Epidermal melanocyte (primary cell): ENCODE measurements around the gene CACNG1.

Source experiments
- DNase-seq: peaks from one replicate; pipeline ENCODE4 v3.0.0; 2011; ENCODE audit warnings: low spot score; ENCODE audit not compliant: insufficient read length

The CACNG1 gene, protein sequence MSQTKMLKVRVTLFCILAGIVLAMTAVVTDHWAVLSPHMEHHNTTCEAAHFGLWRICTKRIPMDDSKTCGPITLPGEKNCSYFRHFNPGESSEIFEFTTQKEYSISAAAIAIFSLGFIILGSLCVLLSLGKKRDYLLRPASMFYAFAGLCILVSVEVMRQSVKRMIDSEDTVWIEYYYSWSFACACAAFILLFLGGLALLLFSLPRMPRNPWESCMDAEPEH

GRCh38 chr17:67044016-67044772 lies at the start of gene CACNG1:
Gene CACNG1, plus strand, starts transcription at chr17:67044554. Its CDS starts 107 bp downstream, at chr17:67044661.
- DNase-seq = no peak

DNA sequence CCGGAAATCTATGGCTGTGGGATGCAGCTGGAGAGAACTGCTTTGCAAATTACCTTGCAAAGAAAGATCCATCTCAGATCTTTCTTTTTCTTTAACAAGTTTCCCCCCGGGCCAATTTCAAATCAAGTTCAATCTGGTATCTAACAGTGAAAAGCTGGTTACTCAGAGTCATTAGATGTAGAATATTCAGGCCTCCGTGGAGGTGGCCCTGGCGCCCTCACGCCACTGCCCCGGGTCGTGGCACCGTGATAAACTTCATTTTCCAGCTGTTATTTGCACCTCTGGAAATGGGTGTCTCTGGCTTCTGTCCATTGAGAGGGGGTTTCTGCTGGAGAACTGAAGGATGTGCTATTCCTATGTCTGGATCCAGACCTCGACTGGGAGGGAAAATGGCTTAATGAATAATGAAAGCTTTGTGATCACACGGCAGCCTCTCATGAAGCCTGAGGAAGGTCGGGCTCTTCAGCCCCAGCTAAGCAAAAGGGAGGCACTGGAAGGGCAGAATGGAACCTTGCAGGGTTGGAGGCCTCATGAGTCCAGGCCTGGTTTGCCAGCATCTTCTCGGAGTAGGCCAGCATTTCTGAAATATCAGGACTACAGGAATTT lies 49.3 kb upstream of the CACNG1 start:
- peak; percentile 66 for DNase-seq

- no peak for DNase-seq
Observed at GRCh38 chr17:66995944-66996343, 48.4 kb upstream of the CACNG1 start.

DNA sequence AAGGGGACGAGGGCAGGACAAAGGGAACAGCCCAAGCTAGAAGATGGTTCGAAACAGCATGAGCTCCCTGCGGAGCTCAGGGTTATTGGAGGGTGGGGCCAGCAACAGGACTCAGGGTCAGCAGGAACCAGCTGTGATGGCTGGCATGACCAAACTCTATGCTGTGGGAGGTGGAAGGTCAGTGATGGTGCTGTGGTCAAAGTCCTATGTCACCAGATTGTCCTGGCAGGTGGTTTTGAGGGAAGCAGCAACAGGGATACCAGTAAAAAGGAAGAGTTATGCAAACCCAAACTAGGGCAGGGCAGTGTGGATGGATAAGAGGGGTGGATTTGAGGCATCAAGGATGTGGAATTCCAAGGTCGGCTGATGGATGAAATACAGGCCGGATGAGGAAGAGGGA lies 47.4 kb upstream of the CACNG1 start:
- no peak for DNase-seq

DNA sequence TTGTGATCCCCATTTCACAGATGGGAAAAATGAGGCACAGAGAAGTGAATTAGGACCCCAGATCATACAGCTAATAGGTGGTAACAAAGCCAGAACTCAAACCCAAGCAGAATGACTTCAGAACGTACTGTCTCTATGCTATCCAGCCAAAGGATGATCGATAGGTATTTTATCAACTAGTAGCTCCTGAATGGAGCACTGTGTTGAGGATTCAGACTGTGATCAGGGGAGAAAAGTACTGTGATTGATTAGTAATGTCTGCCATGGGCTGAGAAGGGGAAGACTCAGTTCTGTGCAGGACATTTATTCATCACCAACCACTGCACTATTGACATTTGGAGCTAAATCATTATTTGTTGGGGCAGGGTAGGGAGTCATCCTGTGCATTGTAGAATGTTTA lies 41.1 kb upstream of the CACNG1 start:
- DNase-seq = no peak

DNA sequence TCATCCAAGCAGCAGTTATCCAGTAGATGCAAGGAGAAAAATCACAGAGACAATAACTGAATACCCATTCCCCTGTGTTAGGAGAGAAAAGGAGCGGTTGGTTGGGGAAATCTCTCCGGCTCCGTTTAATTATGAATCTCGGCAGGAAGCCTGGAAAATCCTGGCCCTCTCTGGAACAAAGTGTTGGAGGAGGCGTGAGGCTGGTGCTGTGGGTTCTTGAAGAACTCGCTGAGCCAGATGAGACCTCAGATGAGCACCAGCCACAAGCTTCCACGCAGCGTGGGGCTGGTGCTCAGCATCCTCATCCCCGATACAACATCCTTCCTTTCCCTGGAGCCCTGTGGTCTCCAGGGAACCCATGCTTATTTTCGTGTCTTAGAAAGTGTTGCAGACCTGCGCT lies 40.2 kb upstream of the CACNG1 start:
- no peak for DNase-seq

GRCh38 chr17:67007266-67007665 lies 37.1 kb upstream of the CACNG1 start:
- DNase-seq = no peak

DNA sequence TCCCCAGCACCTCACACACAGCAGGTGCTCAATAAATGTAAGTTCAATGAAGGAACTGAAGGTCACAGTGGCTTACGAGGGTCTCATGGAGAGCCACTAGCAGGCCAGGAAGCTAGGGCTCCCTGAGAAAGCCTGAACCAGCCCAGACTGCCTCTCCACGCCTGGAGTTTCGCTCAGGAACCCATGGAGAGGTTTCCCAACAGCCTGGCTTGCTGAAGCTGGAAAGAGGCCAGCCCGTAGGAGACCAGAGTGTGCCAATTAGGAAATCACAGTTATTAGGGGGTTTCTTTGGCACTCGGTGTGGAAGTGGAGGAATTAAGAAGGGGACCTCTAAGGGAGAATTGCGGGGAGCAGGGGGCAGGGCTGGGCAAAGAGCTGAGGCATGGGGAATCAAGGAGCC lies 36.3 kb upstream of the CACNG1 start:
- no peak for DNase-seq

DNA sequence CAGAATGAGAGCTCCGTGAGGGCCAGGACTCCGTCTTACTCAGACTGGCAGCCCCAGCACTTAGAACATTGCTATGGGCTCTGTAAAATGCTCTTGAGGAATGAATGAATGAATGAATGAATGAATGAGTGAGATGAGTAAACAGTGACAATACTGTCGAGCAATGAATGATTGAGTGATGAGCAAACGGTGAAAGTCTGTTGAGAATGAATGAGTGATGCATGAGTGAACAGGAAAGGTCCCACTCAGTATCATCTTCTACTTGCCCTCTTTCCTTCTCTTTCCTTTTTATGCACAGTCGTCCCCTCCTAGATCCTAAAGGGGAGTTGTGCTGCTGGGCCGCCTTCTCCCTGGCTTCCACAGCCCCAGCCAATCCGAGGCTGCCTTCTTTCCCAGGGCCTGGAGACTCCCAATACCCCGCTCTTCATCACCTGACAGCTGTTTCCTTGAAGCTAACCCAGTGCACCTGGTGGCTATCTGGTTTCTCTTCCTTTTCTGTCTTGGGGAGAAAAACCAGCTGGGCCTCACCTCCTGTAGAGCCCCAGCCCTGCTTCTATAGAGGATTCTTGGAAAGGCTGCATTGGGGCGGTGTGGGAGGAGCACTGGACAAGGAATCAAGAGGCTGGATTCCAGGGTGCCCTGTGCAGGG lies 32.7 kb upstream of the CACNG1 start:
- no peak for DNase-seq

GRCh38 chr17:67013891-67014290 lies 30.5 kb upstream of the CACNG1 start:
- DNase-seq = no peak

DNA sequence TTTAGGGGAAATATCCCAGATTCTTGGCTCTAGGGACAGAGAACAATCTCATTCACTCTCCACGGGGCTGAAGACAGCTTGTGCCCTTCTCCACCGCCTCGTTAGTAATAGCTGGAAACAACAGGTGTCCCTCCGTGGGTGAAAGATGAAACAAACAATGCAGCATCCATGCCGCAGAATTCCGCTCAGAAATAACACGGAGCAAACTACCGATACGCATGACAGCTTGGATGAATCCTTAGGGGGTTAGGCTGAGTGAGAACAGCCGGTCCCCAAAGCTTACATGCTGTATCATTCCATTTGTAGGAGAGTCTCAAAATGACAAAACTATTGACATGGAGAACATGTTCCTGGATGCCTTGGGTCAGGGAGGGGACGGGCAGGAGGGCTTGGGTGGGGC lies 29.4 kb upstream of the CACNG1 start:
- DNase-seq = no peak

GRCh38 chr17:67016039-67016762 lies 28.2 kb upstream of the CACNG1 start:
- no peak for DNase-seq

DNA sequence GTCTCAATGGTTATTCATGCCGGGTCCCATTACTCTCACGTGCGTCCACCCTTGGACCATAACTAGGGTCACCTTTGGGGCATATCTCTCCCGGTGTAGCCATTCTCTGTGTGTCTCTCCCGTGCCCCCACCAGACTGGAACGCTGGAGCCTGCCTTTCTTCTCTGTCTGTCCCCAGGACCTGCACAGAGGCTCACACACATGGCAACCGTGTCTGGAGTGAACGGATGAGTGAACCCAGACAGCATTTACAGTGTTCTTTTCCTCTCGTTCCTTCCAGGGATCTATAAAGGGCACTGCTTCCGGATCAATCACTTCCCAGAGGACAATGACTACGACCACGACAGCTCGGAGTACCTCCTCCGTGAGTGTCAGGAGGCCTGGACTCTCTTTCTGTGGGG lies 26.4 kb upstream of the CACNG1 start:
- DNase-seq = no peak

GRCh38 chr17:67018471-67019434 lies 25.6 kb upstream of the CACNG1 start:
- no peak for DNase-seq

DNA sequence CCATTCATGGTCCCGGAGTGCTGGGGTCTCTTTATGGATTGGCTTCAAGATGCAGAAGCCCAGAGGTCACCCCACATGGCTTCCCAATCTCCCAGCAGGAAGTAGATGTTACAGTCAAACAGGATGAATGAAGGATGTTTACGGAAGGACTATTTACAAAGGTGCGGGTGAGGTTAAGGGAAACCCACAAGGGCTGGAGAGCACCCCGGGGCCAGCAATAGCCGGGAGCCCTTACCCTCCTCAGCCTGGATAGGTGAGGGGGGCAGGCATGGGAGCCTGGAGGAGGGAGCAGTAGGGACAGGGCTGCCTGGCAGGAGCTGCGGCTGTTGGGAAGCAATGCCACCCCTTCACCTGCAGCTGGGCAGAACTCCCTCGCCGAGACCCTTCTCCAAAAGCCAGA lies 24.5 kb upstream of the CACNG1 start:
- DNase-seq = no peak

DNA sequence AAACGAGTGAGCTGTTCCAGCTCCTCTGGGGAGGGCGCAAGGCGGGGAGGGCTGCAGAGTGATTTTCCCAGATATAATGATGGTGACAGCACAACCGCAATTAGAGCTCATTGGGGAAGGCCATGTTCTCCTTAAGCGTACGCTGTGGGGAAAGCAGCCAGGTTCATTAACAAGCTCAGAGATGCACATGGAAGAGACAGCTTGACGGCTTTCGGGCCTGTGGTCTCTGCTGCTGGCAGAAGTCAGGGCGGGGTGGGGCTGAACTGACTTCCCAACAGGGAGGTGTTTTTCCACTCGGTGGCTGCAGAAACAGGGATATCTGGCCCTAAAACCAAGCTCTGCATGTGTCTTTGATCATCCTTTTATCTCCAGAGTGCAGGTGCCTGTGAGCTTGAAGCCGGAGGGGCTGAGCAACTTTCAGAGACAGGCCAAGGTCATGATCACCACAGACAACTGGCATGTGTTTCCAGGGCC lies 24.0 kb upstream of the CACNG1 start:
- DNase-seq = no peak

GRCh38 chr17:67021196-67021595 lies 23.2 kb upstream of the CACNG1 start:
- DNase-seq = no peak

GRCh38 chr17:67021743-67022450 lies 22.5 kb upstream of the CACNG1 start:
- no peak for DNase-seq

DNA sequence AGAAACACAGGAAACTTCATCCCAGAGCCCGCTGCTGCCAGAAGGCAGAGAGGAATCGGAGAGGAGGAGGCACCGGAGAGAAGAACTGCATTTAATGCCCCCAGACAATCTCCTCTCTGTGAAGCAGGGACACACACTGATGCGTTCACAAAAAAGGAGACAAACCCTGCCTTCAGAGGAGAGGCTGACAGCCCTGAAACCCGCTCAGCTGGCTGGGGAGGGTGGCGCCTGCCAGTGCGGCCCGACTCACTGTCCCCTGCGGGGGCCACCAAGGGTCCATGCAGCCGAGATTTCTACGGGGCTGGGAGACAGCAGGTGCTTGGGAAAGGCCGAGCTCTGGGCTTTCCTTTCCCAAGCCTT lies 21.9 kb upstream of the CACNG1 start:
- no peak for DNase-seq

DNA sequence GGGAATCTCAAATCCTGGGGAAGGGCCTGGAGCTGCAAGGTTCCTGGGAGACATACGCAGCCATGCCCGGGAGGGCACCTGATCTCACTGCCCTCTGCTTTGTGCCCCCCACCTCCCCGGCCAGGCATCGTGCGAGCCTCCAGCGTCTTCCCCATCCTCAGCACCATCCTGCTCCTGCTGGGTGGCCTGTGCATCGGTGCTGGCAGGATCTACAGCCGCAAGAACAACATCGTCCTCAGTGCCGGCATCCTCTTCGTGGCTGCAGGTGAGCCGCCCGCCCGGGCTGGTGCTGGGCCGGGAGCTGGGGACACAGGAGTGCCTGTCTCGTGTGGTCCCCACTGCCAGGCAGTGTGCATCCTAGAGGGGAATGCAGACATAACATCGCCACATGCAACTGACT lies 19.6 kb upstream of the CACNG1 start:
- no peak for DNase-seq
